Measurements from ENCODE around the gene TNIP2.

Gene TNIP2, protein sequence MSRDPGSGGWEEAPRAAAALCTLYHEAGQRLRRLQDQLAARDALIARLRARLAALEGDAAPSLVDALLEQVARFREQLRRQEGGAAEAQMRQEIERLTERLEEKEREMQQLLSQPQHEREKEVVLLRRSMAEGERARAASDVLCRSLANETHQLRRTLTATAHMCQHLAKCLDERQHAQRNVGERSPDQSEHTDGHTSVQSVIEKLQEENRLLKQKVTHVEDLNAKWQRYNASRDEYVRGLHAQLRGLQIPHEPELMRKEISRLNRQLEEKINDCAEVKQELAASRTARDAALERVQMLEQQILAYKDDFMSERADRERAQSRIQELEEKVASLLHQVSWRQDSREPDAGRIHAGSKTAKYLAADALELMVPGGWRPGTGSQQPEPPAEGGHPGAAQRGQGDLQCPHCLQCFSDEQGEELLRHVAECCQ

DNA sequence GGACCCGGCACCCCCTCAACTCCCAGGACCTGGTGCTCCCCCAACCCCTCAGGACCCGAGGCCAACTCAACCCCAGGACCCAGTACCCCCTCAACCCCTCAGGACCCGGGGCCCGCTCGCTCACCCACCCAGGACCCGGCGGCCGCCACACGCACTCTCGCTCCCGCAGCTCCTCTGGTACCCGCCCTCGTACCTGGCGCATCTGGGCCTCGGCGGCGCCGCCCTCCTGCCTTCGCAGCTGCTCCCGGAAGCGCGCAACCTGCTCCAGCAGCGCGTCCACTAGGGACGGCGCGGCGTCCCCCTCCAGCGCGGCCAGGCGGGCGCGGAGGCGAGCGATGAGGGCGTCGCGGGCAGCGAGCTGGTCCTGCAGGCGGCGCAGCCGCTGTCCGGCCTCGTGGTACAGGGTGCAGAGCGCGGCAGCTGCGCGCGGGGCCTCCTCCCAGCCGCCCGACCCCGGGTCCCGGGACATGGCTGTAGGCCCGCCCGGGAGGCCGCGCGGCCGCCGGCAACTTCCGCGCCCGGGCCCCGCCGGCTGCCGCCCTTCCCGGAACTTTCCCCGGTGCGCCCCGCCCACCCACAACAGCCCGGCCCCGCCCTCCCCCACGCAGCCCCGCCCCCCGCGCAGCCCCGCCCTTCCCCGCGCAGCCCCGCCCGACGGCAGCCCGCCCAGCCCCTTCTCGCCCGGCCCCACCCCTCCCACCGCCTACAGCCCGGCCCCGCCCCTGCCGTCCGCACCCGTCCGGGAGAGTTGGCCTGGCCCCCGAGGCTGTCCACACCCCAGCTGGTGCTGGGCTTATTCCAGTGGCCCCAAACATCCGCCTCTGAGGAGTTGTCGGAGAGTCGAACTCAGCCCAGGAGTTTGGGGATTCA is at the start of gene TNIP2:
Gene TNIP2 (minus strand): TSS at position 516 of the 870 bp plus-strand sequence. CDS start 47 bp downstream, at position 469.
- peak; percentile 85 for DNase-seq

DNA sequence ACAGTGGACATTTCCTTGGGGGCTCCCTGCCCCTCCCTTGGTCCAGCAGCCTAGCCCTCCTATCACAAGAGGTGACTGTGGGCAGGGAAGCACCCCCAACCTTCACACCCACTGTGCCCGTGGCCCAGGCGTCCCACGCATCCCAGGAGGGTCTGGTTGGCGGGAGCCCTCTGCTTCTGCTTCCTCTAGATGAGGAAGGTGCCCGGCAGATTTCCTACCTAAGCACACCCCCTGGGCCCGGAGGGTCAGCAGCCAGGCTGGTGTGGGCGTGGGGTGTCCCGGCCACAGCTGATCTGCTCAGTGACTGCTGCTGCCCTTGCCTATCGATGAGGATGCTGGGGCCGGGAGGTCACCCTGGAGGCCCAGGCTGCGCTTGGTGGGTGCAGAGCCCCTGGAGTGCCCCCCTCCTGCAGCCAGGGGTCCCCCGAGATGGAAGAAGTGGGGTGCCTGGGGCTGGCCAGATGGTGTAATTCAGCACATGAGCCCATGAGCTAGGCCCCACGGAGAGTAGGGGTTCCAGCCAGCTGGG is 48.9 kb upstream of the TNIP2 start:
- DNase-seq: no peak

GRCh38 chr4:2804449-2804972 is 48.4 kb upstream of the TNIP2 start:
- no peak for DNase-seq

DNA sequence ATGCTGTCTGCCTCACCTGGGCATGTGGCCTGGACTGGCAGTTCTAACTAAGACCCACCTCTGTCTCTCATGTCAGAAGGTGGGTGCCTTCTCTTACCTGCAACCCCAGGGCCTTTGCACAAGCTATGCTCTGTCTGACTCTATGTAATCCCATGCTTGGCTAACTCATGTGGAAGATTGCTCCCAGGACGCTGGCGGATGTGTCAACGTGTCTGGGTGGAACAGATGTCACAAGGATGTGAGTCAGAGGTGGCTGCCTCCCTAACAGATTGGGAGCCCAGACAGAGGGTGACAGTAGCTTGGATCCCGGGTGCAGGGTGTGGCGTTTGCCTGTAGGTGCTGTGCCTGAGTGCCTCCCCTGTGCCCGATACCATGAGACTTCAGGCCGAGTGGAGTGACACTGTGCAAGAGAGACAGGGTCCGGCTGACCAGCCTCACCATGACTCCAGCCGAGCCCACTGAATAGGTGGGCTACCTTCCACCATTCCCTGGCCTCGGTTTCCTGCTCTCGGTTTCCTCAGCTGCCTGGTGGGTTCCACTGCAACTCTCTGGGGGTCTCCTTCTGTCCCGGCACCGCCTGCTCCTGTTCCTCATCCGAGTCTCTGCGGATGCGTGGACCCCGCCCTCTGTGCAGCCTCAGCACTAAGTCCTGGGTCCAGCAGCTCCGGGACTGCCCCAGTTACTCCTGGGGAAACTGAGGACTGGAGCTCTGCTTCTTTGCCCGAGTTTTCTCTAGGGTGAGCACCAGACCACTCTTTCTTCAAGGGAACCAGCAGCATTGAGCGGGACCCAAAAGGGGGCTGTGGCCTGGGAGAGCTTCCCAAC is 47.7 kb upstream of the TNIP2 start:
- DNase-seq: no peak

DNA sequence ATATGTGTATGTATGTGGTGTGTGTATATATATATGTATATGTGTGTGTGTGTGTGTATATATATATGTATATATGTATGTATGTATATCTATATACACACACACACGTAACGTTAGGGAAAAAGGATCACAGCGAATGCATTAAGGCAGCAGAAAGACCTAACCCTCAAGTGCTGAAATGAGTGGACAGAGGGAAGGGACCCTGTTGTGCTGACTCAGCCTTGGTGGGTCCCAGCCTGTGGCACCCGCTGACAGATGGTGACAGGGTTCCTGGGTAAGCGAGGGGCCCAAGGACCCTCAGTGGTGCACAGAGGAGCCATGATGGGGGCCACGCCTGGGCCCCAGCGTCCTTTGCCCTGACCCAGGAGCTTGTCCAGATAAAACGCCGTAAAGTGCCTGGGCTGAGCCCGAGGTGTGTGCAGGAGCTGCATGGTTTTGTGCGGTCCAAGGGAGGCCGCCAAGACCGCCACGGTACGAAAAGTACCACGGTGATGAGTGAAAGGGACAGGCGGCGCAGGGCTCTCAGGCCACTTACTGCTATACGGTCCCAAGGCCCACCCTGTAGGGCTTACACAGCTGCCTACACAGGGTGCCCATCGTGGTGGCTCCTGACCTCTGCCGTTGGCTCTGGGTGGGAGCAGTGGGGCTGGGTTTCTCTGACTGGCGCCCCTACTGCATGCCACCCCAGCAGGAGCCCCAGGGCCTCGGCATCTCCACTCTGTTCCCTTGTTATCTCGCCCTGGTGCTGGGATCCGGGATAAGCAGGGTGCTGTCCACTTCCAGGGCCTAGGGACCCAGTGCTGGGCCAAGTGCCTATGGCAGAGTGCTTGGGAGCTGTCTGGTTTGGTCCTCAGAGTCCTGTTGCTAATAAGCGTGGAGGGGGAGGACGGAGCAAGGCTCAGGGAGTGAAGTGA is 46.7 kb upstream of the TNIP2 start:
- no peak for DNase-seq

- DNase-seq: no peak
These were observed 44.8 kb upstream of the TNIP2 start for GRCh38 chr4:2800691-2801596.

DNA sequence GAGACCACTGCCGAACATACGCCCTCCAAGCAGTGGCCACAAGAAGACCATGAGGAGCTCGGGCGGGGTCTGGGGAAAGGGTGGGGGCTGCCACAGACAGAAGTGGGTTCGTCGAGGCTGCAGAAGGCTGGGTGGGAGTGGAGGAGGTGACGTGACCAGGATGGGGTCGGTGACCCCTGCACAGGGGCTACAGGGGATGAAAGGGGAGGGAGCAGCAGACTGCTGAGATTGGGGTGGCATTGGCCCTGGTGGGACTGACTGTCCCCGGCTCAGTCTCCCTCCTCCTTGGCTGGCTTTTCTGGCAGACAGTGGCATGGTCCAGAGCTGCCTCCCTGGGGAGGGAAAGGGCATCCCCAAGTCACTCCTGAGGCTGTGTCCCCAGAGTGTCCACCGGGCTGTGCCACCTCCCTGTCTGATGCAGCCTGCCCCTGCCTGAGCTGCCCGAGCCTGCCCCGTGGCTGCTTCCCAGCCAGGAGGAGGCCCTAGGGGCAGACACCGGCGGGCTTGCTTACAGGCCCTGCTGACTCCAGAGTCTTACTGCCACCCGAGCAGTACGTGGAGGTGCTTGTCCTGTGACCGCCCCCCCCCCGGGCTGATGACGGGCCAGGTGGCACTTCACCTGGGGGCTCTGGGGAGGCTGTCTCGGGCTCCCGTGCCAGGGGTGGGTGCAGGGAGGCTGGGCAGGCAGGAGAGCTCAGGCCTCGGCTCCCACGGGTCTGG is 44.0 kb upstream of the TNIP2 start:
- DNase-seq: no peak

DNA sequence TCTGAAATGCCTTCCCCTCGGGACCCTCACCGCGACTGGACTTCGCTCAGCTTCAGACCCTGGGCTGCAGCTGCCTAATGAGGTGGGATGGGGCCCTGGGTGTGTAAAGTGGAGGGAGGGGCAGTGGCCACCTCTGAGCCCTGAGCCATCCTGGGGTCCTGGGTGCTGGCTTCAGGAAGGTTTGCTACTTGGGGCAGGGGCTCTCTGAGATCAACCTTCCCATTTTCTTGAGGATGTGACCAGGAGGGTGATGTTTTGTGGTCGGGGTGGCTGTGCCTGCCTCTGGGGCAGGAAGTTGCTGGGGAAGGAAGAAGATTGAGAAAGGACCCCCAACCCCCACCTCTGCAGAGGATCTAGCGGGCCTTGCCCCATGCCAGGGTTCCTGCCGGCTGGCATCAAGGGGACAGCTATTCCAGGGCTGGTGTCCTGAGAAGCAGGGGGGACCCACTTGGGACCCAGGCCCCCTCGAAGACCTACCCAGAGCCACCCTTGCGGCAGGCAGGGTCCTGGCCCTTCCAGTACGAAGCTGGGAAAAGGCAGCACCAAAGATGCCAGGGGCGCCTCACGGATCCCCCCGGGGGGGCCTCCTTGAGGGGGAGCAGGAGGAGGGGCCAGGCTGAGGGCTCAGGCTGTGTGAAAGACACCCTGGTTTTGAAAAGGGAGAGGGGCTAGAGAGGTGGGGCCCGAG is 43.2 kb upstream of the TNIP2 start:
- no peak for DNase-seq

DNA sequence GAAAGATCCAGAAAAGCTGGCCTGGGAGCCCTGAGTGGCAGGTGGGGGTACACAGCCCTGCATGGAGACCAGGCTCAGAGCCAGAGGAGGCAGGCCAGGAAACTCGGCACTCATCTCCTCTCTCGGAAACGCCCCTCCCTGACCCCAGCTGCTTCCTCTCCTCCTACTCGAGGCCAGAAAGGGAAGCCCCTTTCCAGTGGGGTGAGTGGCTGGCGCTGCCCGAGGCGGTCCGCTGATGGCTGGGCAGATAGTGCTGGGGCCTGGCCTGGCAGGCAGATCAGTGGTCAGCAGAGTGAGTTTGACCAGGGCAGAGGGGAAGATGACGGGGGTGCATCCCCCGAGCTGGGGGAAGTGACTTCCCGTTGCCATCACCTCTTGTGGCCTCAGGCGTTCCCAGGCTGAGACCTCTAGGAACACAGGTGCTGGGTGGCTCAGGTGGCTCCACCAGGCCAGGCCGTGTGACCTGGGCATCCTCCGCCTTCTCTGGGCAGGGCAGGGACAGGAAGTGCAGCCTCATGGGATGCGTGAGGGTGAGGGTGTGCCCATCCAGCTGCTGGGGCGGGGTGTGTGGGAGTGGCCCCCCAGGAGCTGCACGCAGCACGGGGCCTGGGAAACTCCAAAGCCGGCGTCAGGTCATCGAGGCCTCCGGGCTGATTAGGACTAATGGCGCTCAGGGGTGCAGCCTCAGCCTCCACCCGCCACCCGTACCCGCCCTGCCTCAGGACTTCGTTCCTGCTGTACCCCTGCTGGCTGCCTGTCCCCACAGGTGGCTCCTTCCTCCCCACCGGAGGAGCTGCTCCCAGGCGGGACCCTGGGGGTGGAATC is 42.5 kb upstream of the TNIP2 start:
- peak; percentile 75 for DNase-seq

- peak; percentile 11 for DNase-seq
These were observed 41.6 kb upstream of the TNIP2 start for GRCh38 chr4:2797545-2798305.

- no peak for DNase-seq
These were observed 40.9 kb upstream of the TNIP2 start for GRCh38 chr4:2796849-2797544.

- DNase-seq: no peak
These were observed 40.0 kb upstream of the TNIP2 start for GRCh38 chr4:2795893-2796848.

GRCh38 chr4:2795300-2795892 is 39.3 kb upstream of the TNIP2 start:
- no peak for DNase-seq

DNA sequence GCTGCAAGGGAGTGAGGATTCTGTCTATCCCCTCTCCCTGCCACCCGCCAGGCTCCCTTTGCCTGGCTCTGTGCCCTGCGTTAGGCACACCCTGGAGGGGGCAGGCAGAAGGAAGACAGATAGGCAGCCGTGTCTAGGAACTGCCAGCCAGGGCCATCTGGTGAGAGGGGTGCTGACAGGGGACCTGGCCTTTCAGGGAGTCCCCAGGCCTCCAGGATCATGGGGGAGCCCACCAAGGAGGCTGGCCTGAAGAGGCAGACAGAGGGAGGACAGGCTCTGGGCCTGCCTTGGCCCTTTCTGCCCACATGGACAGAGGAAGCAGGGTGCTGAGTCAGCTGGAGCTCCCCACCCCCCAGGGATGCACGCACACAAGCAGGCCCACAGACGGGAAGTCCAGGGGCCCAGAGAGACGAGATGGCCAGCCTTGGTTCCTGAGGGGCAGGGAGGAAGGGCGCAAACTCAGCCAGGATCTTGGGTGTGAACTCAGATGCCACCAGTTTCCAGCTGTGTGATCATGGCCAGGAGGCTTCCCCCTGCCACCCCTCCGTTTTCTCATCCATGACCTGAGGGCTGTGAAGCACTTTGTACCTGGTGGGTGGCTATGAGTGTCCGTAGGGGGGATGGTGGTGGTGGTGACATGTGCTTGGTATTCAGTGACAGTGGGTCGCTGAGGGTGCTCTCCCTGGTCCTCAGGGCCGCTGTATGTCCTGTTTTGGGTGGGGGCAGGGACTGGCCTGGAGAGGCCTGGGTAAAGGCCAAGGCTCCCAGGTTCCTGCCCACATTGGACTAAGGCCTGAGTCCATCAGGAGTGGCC is 38.6 kb upstream of the TNIP2 start:
- no peak for DNase-seq
